Neuronal stem cell (in vitro differentiated cells): ENCODE measurements around the gene GUCY2C.

ENCODE experiments used
- DNase-seq: peaks from one replicate; pipeline ENCODE4 v3.0.0-alpha.2; 2013; ENCODE audit warnings: low spot score
- H2AFZ ChIP-seq: one replicate; pipeline ENCODE4 v1.6.1; 2013; ENCODE audit warnings: mild to moderate bottlenecking, low read length, inconsistent platforms
- H2AK5ac ChIP-seq: 2 replicates; pipeline ENCODE4 v1.6.1; 2013; ENCODE audit warnings: low read depth, mild to moderate bottlenecking, inconsistent platforms, low read length, moderate library complexity, mixed read lengths
- H2BK120ac ChIP-seq: 2 replicates; pipeline ENCODE4 v1.6.1; 2013; ENCODE audit warnings: low read depth, mild to moderate bottlenecking, inconsistent platforms, low read length, moderate library complexity, mixed read lengths
- H2BK12ac ChIP-seq: one replicate; pipeline ENCODE4 v1.6.1; 2013; ENCODE audit warnings: low read length, inconsistent platforms
- H2BK15ac ChIP-seq: 2 replicates; pipeline ENCODE4 v1.6.1; 2013; ENCODE audit warnings: mild to moderate bottlenecking, low read length, inconsistent platforms, mixed read lengths
- H2BK5ac ChIP-seq: one replicate; pipeline ENCODE4 v1.6.1; 2013; ENCODE audit warnings: inconsistent platforms, mild to moderate bottlenecking, low read length, moderate library complexity
- H3K14ac ChIP-seq: one replicate; pipeline ENCODE4 v1.6.1; 2013; ENCODE audit warnings: low read length, inconsistent platforms
- H3K18ac ChIP-seq: 2 replicates; pipeline ENCODE4 v1.6.1; 2013; ENCODE audit warnings: low read length, inconsistent platforms
- H3K23ac ChIP-seq: 2 replicates; pipeline ENCODE4 v1.6.1; 2013; ENCODE audit warnings: low read depth, mild to moderate bottlenecking, mixed read lengths, low read length, inconsistent platforms; ENCODE audit not compliant: poor library complexity
- H3K27ac ChIP-seq: replicated peaks from 3 replicates; pipeline ENCODE4 v1.5.1; 2013; ENCODE audit warnings: low read length, inconsistent platforms
- H3K27me3 ChIP-seq, 3 experiments: 2 replicates each; pipeline ENCODE4 v1.6.1; 2013; ENCODE audit warnings: low read length in 3 of 3, mild to moderate bottlenecking in 2 of 3, inconsistent platforms in 1 of 3, low read depth in 1 of 3, mixed read lengths in 1 of 3, moderate library complexity in 1 of 3; ENCODE audit not compliant: control insufficient read depth in 3 of 3, insufficient read depth in 3 of 3
- H3K36me3 ChIP-seq, 2 donors: replicated peaks in 1 of 2; 2 replicates each; pipeline ENCODE4 v1.6.1; 2013; ENCODE audit warnings: low read length in 2 of 2; ENCODE audit not compliant: control insufficient read depth in 2 of 2, insufficient read depth in 2 of 2
- H3K4ac ChIP-seq: 2 replicates; pipeline ENCODE4 v1.6.1; 2013; ENCODE audit warnings: inconsistent platforms, mild to moderate bottlenecking, low read length, moderate library complexity
- H3K4me1 ChIP-seq, 2 donors: 1 replicate in 1 of 2; 2 replicates in 1 of 2; pipeline ENCODE4 v1.6.1; 2013; ENCODE audit warnings: low read length in 2 of 2, low read depth in 1 of 2; ENCODE audit not compliant: control insufficient read depth in 2 of 2, insufficient read depth in 1 of 2
- H3K4me2 ChIP-seq: one replicate; pipeline ENCODE4 v1.6.1; 2013; ENCODE audit warnings: mild to moderate bottlenecking, low read length, inconsistent platforms; ENCODE audit not compliant: insufficient read depth, poor library complexity, severe bottlenecking
- H3K4me3 ChIP-seq, 2 donors: 2 replicates each; pipeline ENCODE4 v1.5.1; 2013; ENCODE audit warnings: low read length in 2 of 2, mild to moderate bottlenecking in 2 of 2, inconsistent platforms in 1 of 2, moderate library complexity in 1 of 2
- H3K79me1 ChIP-seq: one replicate; pipeline ENCODE4 v1.6.1; 2013; ENCODE audit warnings: low read depth, mild to moderate bottlenecking, inconsistent platforms, low read length, moderate library complexity
- H3K9ac ChIP-seq: one replicate; pipeline ENCODE4 v1.6.1; 2013; ENCODE audit warnings: mild to moderate bottlenecking, low read depth, low read length, inconsistent platforms; ENCODE audit not compliant: poor library complexity
- H3K9me3 ChIP-seq, 2 donors: replicated peaks in 1 of 2; 2 replicates each; pipeline versions ENCODE3 to v1.6.1; 2013; ENCODE audit warnings: low read length in 2 of 2, mild to moderate bottlenecking in 2 of 2, inconsistent platforms in 1 of 2, low read depth in 1 of 2, mixed read lengths in 1 of 2, moderate library complexity in 1 of 2; ENCODE audit not compliant: control insufficient read depth in 2 of 2, insufficient read depth in 1 of 2
- H4K8ac ChIP-seq: one replicate; pipeline ENCODE4 v1.6.1; 2013; ENCODE audit warnings: low read depth, mild to moderate bottlenecking, inconsistent platforms, low read length, moderate library complexity
- H4K91ac ChIP-seq: one replicate; pipeline ENCODE4 v1.6.1; 2013; ENCODE audit warnings: low read length, low read depth, mild to moderate bottlenecking, inconsistent platforms; ENCODE audit not compliant: poor library complexity
- WGBS, 2 donors: extraction: QIAGEN DNeasy Blood & Tissue Kit; methylation state at CpG; one replicate each; pipeline ENCODE4 v1.1.7; 2013; ENCODE audit warnings: missing lambda C conversion rate in 2 of 2, mixed read lengths in 1 of 2; ENCODE audit not compliant: insufficient read length in 2 of 2, insufficient replicate concordance in 1 of 2; ENCODE audit errors: extremely low coverage in 2 of 2; 5-methylcytosine and 5-hydroxymethylcytosine counted together

The GUCY2C gene

DNA sequence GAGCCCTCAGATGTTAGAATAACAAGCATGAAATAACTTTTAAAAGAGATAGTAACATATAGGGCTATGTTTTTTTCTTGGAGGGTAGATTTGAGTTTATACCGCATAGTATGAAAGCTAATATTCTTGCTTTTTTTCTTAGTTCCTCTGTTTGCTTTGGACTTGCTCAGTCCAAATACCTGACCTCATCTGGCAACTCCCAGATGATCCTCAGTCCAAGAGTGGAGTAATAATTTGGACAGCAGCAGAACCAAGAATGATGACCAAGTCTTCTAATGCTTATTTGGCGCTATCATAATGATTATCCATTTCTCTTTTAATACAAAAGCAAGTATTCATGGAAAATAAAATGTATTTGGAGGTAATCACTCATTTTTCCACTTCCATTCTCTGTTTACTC is 45.6 kb downstream of the GUCY2C start:
- no peak overlapping the region for H2AK5ac ChIP-seq
- no peak overlapping the region for H2BK12ac ChIP-seq
- no peaks in the 10 kb centered on the region for H3K27me3 ChIP-seq
- H3K14ac ChIP-seq = no peak overlapping the region
- H3K4me3 ChIP-seq = no peak overlapping the region
- H3K9ac ChIP-seq = no peak overlapping the region
- H2BK120ac ChIP-seq = no peak overlapping the region
- no peak overlapping the region for H3K23ac ChIP-seq
- no peak overlapping the region for H2BK5ac ChIP-seq
- H4K91ac ChIP-seq = no peak overlapping the region
- H3K36me3 ChIP-seq = no peaks in the 10 kb centered on the region
- no peaks in the 10 kb centered on the region for H3K9me3 ChIP-seq
- H4K8ac ChIP-seq = no peak overlapping the region
- H2AFZ ChIP-seq = no peak overlapping the region
- H3K4ac ChIP-seq = no peak overlapping the region
- H3K18ac ChIP-seq = no peak overlapping the region
- WGBS, 2 donors = no CpG with 5 or more reads among the region's 2 CpGs
- DNase-seq = no peak
- no peaks in the 10 kb centered on the region for H3K4me1 ChIP-seq
- no peaks in the 10 kb centered on the region for H3K79me1 ChIP-seq
- no peak overlapping the region for H3K27ac ChIP-seq
- H3K4me2 ChIP-seq = no peak overlapping the region
- no peak overlapping the region for H2BK15ac ChIP-seq

DNA sequence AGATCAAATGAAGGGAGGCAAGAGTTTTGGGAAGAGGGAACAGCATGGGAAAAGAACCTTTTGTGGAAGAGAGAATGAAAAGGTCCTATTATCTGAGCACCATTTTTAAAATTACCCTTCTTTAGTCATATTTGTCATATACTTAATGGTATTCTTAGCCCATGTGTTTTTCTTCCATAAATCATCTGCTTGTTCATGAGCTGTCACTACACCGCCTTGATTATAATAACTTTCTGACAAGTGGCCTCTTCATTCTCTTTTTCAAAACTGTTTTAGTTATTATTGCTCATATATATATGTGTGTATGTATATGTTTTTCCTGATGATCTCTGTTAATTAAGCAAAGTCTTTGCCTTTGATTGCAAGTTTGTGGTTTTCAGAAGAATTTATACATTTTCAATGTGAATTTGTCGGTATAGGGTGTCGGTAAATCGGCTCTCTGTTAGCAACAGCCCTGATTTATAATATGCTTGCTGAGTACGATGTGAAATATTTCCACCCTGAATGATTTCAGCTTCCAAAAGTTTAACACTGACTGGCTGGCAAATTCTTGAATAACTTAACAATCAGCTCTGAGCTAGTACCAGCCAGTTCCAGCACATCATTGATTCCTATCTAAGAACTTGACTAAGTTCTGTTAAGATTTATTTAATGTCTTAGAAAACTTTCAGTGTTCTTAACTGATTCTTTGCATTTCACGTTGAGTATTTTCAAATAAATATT is 49.2 kb downstream of the GUCY2C start:
- no peak overlapping the region for H3K4me3 ChIP-seq
- H4K8ac ChIP-seq = no peak overlapping the region
- no peak overlapping the region for H2AK5ac ChIP-seq
- no peak overlapping the region for H2BK120ac ChIP-seq
- WGBS, 2 donors = no CpG with 5 or more reads among the region's 6 CpGs
- H3K4me2 ChIP-seq = no peak overlapping the region
- H3K9ac ChIP-seq = no peak overlapping the region
- no peak overlapping the region for H3K14ac ChIP-seq
- H3K9me3 ChIP-seq = no peaks in the 10 kb centered on the region
- no peak overlapping the region for H3K27ac ChIP-seq
- no peak overlapping the region for H2BK12ac ChIP-seq
- no peak for DNase-seq
- H3K79me1 ChIP-seq = no peaks in the 10 kb centered on the region
- H3K4ac ChIP-seq = no peak overlapping the region
- H3K27me3 ChIP-seq = no peaks in the 10 kb centered on the region
- no peak overlapping the region for H4K91ac ChIP-seq
- H3K4me1 ChIP-seq = no peaks in the 10 kb centered on the region
- H3K36me3 ChIP-seq = no peaks in the 10 kb centered on the region
- H2BK5ac ChIP-seq = no peak overlapping the region
- H3K23ac ChIP-seq = no peak overlapping the region
- H3K18ac ChIP-seq = no peak overlapping the region
- no peak overlapping the region for H2AFZ ChIP-seq
- no peak overlapping the region for H2BK15ac ChIP-seq

DNA sequence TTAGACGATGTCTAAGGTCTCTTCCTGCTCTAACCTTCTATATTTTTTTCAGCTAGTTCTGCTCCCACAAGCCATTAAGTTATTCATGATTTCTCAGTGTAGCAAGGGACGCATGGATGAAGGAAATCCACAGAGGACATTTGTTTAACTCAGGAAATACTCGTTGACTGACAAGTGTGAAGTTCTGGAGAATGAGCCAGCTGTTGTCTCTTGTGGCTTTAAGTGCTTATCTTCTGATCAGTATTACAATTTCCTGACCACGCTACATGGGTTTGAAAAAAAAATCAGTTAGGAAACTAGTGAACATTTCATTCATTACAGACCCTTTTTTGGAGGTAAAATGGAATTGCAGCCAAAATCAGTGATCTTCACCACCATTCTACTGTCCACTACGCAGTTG is 53.1 kb downstream of the GUCY2C start:
- Histone ChIP-seq H2BK15ac (no peak overlapping the region), H3K4me1 (no peaks in the 10 kb centered on the region)
- no CpG with 5 or more reads among the region's 5 CpGs for WGBS, 2 donors

DNA sequence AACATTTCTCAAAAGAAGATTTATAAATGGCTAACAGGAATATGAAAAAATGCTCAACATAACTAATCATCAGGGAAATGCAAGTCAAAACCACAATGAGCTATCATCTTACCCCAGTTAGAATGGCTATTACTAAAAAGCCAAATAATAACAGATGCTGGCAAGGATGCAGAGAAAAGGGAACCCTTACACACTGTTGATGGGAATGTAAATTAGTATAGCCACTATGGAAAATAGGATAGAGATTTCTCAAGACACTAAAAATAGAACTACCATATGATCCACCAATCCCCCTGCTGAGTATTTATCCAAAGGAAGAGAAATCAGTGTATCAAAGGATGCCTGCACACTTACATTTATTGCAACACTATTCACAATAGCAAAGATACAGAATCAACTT is 58.3 kb downstream of the GUCY2C start:
- H3K23ac ChIP-seq = no peak overlapping the region
- H2BK15ac ChIP-seq = no peak overlapping the region
- H3K79me1 ChIP-seq = peaks cover 1% of the 10 kb centered on the region
- no peak overlapping the region for H3K18ac ChIP-seq
- H4K91ac ChIP-seq = no peak overlapping the region
- no peaks in the 10 kb centered on the region for H3K4me1 ChIP-seq
- no peak overlapping the region for H3K14ac ChIP-seq
- H3K27me3 ChIP-seq = no peaks in the 10 kb centered on the region
- no peak overlapping the region for H3K9ac ChIP-seq
- peaks cover 0 to 3% of the 10 kb centered on the region in 2 donors for H3K9me3 ChIP-seq
- H3K4me2 ChIP-seq = no peak overlapping the region
- H3K27ac ChIP-seq = no peak overlapping the region
- H2AFZ ChIP-seq = no peak overlapping the region
- H3K36me3 ChIP-seq = no peaks in the 10 kb centered on the region
- H2BK120ac ChIP-seq = no peak overlapping the region
- no peak for DNase-seq
- no peak overlapping the region for H2BK5ac ChIP-seq
- H2AK5ac ChIP-seq = no peak overlapping the region
- H3K4ac ChIP-seq = no peak overlapping the region
- no peak overlapping the region for H4K8ac ChIP-seq
- H3K4me3 ChIP-seq = no peak overlapping the region
- H2BK12ac ChIP-seq = no peak overlapping the region

More for the DNA sequence above, 53.1 kb downstream of the GUCY2C start:
- Histone ChIP-seq H3K18ac (no peak overlapping the region), H2BK5ac (no peak overlapping the region), H3K9me3 (no peaks in the 10 kb centered on the region), H3K4me3 (no peak overlapping the region), H2BK12ac (no peak overlapping the region), H3K9ac (no peak overlapping the region), H2AK5ac (no peak overlapping the region), H4K8ac (no peak overlapping the region), H2AFZ (no peak overlapping the region), H3K4me2 (no peak overlapping the region), H3K27me3 (no peaks in the 10 kb centered on the region), H3K79me1 (peaks cover 1% of the 10 kb centered on the region), H3K23ac (no peak overlapping the region), H3K36me3 (no peaks in the 10 kb centered on the region), H3K27ac (no peak overlapping the region), H3K4ac (no peak overlapping the region), H2BK120ac (no peak overlapping the region), H4K91ac (no peak overlapping the region), H3K14ac (no peak overlapping the region)
- no peak for DNase-seq
